ENCODE measurements around the gene MRPL40.

MRPL40 gene

DNA sequence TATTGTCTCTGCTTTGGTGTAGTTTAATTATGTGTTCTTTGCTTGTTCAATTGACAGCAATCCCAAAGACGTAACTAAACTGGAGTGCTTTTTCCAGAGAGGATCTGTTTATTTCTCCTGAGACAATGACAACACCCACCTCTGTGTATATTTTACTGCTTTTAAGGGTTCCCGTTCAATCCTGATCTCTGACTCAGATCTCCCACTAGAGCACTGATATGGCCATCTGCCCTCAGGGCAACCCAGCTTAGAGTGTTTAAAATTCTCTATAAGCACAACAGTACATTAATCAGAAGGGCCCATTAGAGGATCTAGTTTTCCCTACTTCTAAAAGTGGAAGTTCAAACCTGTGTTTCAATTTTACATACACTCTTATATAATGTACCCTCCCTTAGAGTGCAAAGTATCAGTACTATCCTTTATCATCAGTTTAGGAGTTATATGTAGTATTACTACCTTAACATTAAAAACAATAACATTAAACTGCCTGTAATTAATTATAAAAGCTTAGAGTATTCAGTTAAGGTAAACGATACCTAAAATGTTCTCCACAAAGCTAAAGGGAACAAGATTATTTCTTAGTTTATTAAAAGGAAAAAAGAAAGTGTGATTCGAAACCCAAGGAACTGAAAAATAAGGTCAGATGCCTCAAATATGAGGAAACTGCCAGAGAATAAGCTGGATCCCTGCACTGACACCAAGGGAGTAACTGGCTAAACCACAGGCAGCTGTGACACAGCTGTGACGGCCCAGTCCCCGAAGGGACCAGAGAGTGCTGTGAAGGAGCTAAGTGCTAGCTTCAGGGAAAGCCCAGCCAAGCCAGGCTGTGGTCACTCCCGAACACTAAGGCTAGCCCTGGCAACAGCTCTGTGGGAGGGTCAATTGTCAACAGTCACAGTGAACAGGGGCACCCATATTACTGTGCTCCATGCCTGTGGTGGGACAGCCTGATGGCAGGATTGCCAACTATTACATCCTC lies 31.4 kb downstream of the MRPL40 start:
- Histone ChIP-seq H3K4me3 (ENCODE audit: low read depth, low read length) (no peak overlapping the region), H3K27me3 (ENCODE audit: control insufficient read depth, insufficient read depth, low read length) (no peaks in the 10 kb centered on the region), H3K79me2 (no peaks in the 10 kb centered on the region), H3K36me3 (ENCODE audit: control insufficient read depth, insufficient read depth, low read length) (no peaks in the 10 kb centered on the region), H3K9ac (no peak overlapping the region), H3K27ac (no peak overlapping the region), H3K4me2 (ENCODE audit: low read length) (no peak overlapping the region), H3K9me3 (ENCODE audit: control insufficient read depth, low read length) (no peaks in the 10 kb centered on the region), H3K4me1 (no peaks in the 10 kb centered on the region), H2AFZ (no peak overlapping the region)
- TF ChIP-seq, protein P1, sequence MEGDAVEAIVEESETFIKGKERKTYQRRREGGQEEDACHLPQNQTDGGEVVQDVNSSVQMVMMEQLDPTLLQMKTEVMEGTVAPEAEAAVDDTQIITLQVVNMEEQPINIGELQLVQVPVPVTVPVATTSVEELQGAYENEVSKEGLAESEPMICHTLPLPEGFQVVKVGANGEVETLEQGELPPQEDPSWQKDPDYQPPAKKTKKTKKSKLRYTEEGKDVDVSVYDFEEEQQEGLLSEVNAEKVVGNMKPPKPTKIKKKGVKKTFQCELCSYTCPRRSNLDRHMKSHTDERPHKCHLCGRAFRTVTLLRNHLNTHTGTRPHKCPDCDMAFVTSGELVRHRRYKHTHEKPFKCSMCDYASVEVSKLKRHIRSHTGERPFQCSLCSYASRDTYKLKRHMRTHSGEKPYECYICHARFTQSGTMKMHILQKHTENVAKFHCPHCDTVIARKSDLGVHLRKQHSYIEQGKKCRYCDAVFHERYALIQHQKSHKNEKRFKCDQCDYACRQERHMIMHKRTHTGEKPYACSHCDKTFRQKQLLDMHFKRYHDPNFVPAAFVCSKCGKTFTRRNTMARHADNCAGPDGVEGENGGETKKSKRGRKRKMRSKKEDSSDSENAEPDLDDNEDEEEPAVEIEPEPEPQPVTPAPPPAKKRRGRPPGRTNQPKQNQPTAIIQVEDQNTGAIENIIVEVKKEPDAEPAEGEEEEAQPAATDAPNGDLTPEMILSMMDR (IDR thresholded peaks at IDR 0.05), result no peak

DNA sequence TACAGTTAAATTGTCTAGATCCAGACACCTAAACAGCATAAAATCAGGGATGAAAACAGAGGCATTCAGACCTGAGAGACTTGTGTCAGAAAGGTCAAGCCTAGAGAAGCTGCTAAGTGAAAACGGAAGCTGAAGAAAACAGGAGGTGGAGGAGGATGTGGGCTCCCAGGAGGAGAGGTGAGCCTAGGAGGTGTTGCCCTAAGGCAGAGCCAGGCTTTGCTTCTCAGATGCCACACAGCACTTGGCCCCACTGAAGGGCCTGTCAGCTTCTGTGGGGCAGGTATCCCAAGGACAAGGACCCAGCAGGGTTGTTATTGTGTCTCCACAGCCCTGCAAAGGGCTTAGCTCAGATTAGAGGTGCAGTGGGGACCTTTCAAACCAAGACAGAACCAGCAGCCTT lies 32.2 kb downstream of the MRPL40 start:
- Histone ChIP-seq H3K4me1 (no peaks in the 10 kb centered on the region), H3K27ac (no peak overlapping the region), H3K36me3 (ENCODE audit: control insufficient read depth, insufficient read depth, low read length) (no peaks in the 10 kb centered on the region), H3K27me3 (ENCODE audit: control insufficient read depth, insufficient read depth, low read length) (no peaks in the 10 kb centered on the region), H3K79me2 (no peaks in the 10 kb centered on the region), H3K4me2 (ENCODE audit: low read length) (no peak overlapping the region), H3K9ac (no peak overlapping the region), H3K9me3 (ENCODE audit: control insufficient read depth, low read length) (no peaks in the 10 kb centered on the region), H2AFZ (no peak overlapping the region), H3K4me3 (ENCODE audit: low read depth, low read length) (no peak overlapping the region)
- TF ChIP-seq, protein P1 (IDR thresholded peaks at IDR 0.05), result no peak

DNA sequence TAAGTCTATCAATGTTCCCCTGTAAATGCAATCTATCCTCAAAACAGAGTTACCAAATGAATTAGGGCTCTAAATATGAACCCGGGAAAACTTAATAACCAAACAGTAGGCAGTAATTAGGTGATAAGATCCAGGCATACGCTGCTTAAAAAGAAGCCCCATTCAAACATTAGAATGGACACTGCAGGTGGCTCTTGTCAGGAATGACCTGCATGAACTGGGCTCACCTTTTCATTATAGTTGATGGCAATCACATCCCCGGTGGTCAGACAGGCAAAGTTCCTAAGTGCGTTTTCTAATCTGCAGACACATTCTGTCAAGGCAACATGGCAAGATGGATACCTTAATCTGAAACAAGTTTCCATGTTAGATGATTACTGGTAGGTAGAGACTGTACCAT lies 32.6 kb downstream of the MRPL40 start:
- Histone ChIP-seq H2AFZ (no peak overlapping the region), H3K79me2 (no peaks in the 10 kb centered on the region), H3K36me3 (ENCODE audit: control insufficient read depth, insufficient read depth, low read length) (no peaks in the 10 kb centered on the region), H3K27ac (no peak overlapping the region), H3K9ac (no peak overlapping the region), H3K4me1 (no peaks in the 10 kb centered on the region), H3K27me3 (ENCODE audit: control insufficient read depth, insufficient read depth, low read length) (no peaks in the 10 kb centered on the region), H3K4me2 (ENCODE audit: low read length) (no peak overlapping the region), H3K9me3 (ENCODE audit: control insufficient read depth, low read length) (no peaks in the 10 kb centered on the region), H3K4me3 (ENCODE audit: low read depth, low read length) (no peak overlapping the region)
- TF ChIP-seq, protein P1 (IDR thresholded peaks at IDR 0.05), result no peak

DNA sequence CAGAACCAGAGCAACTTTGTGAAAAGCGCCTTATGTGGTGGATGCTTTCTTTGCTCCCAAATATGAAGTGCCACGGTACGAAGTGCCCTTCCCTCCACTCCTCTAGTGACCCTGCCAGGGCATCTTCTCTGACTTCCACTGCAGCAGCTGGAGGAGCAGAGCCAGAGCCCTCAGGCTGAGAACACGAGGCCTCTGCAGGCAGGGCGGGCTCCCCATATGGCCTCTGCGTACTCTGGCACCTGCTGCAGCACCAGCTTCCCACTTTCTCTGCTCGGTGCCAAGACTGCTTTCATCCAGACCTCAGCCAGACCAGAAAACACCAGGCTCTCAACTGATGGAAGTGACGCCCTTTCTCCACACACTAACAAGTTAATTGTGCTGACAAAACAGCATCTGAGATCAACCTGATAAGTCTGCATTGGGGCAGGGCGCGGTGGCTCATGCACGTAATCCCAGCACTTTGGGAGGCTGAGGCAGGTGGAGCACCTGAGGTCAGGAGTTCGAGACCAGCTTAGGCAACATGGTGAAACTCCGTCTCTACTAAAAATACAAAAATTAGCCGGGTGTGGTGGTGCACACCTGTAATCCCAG lies 33.9 kb downstream of the MRPL40 start:
- TF ChIP-seq, protein P1 (IDR thresholded peaks at IDR 0.05), result no peak
- H3K9me3 ChIP-seq (ENCODE audit: control insufficient read depth, low read length), result no peaks in the 10 kb centered on the region
- no peak overlapping the region for H3K4me2 ChIP-seq (ENCODE audit: low read length)
- no peak overlapping the region for H3K4me3 ChIP-seq (ENCODE audit: low read depth, low read length)
- H3K79me2 ChIP-seq, result no peaks in the 10 kb centered on the region
- no peak overlapping the region for H3K27ac ChIP-seq
- no peak overlapping the region for H2AFZ ChIP-seq
- no peak overlapping the region for H3K9ac ChIP-seq
- H3K36me3 ChIP-seq (ENCODE audit: control insufficient read depth, insufficient read depth, low read length), result no peaks in the 10 kb centered on the region
- H3K4me1 ChIP-seq, result no peaks in the 10 kb centered on the region
- H3K27me3 ChIP-seq (ENCODE audit: control insufficient read depth, insufficient read depth, low read length), result no peaks in the 10 kb centered on the region

Measured in parathyroid adenoma (tissue), 2 donors.